Measurements from ENCODE around the gene DNAJB9. TPM values are rescaled to one million over a fixed set of nuclear protein-coding genes. Genes with fewer than 3 reads are reported as not detected.

DNAJB9 gene
- total and polyA plus RNA-seq, 7 donors = 25.5 to 55.0 (median 33.8) TPM

DNA sequence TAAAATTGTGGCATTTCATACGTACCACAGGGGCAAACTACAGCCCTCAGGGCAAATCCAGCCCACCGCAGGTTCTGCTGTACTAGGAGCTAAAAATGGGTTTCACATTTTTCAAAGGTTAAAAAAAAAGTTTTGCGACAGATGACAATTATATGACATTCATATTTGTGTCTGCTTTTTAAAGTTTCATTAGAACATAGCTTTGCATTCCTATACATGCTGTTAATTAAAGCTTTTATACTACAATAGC lies 43.0 kb upstream of the DNAJB9 start:
- no peak for ATAC-seq
- no peaks in the 10 kb centered on the region for H3K9me3 ChIP-seq
- peaks cover 2% of the 10 kb centered on the region in 2 donors for H3K36me3 ChIP-seq (ENCODE audit: insufficient read depth in 1 of 2, low read depth in 1 of 2)
- H3K27me3 ChIP-seq (ENCODE audit: insufficient read depth in 3 of 3, low read length in 2 of 3) = no peaks in the 10 kb centered on the region
- TF ChIP-seq, protein P1, sequence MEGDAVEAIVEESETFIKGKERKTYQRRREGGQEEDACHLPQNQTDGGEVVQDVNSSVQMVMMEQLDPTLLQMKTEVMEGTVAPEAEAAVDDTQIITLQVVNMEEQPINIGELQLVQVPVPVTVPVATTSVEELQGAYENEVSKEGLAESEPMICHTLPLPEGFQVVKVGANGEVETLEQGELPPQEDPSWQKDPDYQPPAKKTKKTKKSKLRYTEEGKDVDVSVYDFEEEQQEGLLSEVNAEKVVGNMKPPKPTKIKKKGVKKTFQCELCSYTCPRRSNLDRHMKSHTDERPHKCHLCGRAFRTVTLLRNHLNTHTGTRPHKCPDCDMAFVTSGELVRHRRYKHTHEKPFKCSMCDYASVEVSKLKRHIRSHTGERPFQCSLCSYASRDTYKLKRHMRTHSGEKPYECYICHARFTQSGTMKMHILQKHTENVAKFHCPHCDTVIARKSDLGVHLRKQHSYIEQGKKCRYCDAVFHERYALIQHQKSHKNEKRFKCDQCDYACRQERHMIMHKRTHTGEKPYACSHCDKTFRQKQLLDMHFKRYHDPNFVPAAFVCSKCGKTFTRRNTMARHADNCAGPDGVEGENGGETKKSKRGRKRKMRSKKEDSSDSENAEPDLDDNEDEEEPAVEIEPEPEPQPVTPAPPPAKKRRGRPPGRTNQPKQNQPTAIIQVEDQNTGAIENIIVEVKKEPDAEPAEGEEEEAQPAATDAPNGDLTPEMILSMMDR (IDR thresholded peaks at IDR 0.05) = no peak
- 4 to 17% (median 11%) methylated on average over 3 of the region's 3 CpGs for WGBS, 3 donors
- intact Hi-C loops (cut with DNase I) = loop anchor here (1.0 to 2.0 kb wide), 2 partner anchors 42 to 43 kb away; partner anchors contain the start of genes DNAJB9 (in 2 of the 2) and THAP5 (in 2 of the 2)
- H3K27ac ChIP-seq = peak overlapping the region; percentile 98
- peak overlapping the region; percentile 70 for H3K4me3 ChIP-seq
- no peak for DNase-seq
- peaks cover 30% of the 10 kb centered on the region for H3K4me1 ChIP-seq

DNA sequence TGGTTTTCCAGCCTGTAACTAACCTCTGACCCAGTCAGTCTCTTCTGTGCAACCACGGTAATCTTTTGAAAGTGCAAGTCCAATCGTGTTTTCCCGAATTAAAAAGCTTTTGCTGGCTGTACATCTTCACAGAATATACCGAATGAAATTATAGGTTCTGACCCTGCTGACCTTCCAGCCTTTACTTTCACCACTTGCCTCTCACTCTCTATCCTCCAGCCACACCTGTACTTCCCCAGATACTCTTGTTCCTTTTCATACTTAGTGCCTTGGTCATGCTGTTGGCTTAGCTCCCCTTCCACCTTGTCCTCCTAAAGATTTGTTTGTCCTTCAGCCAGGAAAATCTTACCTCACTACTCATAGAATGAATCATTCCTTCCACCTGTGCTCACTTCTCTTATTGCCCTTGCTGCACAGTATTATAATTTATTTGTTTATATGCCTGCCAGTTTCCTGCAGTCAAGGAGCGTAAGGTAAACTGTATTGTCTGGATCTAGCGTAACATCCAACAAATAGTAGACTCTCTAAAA lies 41.4 kb upstream of the DNAJB9 start:
- TF ChIP-seq, protein P1 (IDR thresholded peaks at IDR 0.05) = no peak
- peaks cover 19% of the 10 kb centered on the region for H3K4me1 ChIP-seq
- H3K9me3 ChIP-seq = no peaks in the 10 kb centered on the region
- no peak overlapping the region for H3K4me3 ChIP-seq
- no peak for ATAC-seq
- no peak overlapping the region for H3K27ac ChIP-seq
- H3K36me3 ChIP-seq (ENCODE audit: insufficient read depth in 1 of 2, low read depth in 1 of 2) = no peaks in the 10 kb centered on the region
- intact Hi-C loops (cut with DNase I) = no loop called here
- DNase-seq = no peak
- no peaks in the 10 kb centered on the region for H3K27me3 ChIP-seq (ENCODE audit: insufficient read depth in 3 of 3, low read length in 2 of 3)
- WGBS, 3 donors = 90 to 93% (median 90%) methylated on average over 6 of the region's 6 CpGs

DNA sequence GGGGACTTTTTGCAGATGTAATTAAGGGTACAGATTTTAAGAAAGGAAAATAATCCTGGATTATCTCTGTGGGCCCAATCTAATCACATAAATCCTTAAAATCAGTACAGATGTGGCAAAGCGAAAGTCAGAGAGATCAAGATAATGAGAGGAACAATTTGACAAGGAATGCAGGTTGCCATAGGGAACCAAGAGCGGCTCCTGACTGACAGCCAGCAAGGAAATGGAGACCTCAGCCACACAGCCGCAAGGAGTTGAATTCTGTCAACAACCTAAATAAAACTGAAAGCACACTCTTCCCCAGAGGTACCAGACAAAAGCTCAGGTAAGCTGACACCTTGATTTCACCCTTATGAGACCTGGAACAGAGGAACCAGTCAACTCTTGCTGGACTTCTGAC lies 40.3 kb upstream of the DNAJB9 start:
- TF ChIP-seq, protein P1 (IDR thresholded peaks at IDR 0.05) = no peak
- DNase-seq (no peak), ATAC-seq (no peak)
- Histone ChIP-seq H3K27ac (no peak overlapping the region), H3K27me3 (ENCODE audit: insufficient read depth in 3 of 3, low read length in 2 of 3) (no peaks in the 10 kb centered on the region), H3K4me3 (no peak overlapping the region), H3K4me1 (peaks cover 8% of the 10 kb centered on the region), H3K9me3 (no peaks in the 10 kb centered on the region), H3K36me3 (ENCODE audit: insufficient read depth in 1 of 2, low read depth in 1 of 2) (no peaks in the 10 kb centered on the region)
- WGBS, 3 donors = 78 to 83% (median 79%) methylated on average over 3 of the region's 3 CpGs
- intact Hi-C loops (cut with DNase I) = no loop called here

DNA sequence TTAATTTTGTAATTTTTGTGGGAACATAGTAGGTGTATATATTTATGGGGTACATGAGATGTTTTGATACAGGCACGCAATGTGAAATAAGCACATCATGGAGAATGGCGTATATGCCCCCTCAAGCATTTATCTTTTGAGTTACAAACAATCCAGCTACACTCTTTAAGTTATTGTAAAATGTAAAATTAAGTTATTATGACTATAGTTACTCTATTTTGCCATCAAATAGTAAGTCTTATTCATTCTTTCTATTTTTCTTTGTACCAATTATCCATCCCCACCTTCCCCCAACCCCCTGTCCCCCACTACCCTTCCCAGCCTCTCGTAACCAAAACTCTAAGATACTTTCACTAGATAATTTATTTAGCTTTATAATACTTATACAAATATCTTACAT lies 36.0 kb upstream of the DNAJB9 start:
- no peak overlapping the region for H3K27ac ChIP-seq
- no peak overlapping the region for H3K4me3 ChIP-seq
- ATAC-seq = no peak
- H3K9me3 ChIP-seq = no peaks in the 10 kb centered on the region
- TF ChIP-seq, protein P1 (IDR thresholded peaks at IDR 0.05) = no peak
- 97 to 99% (median 97%) methylated on average over 3 of the region's 3 CpGs for WGBS, 3 donors
- no peaks in the 10 kb centered on the region for H3K4me1 ChIP-seq
- intact Hi-C loops (cut with DNase I) = no loop called here
- no peaks in the 10 kb centered on the region for H3K27me3 ChIP-seq (ENCODE audit: insufficient read depth in 3 of 3, low read length in 2 of 3)
- no peak for DNase-seq
- H3K36me3 ChIP-seq (ENCODE audit: insufficient read depth in 1 of 2, low read depth in 1 of 2) = no peaks in the 10 kb centered on the region

DNA sequence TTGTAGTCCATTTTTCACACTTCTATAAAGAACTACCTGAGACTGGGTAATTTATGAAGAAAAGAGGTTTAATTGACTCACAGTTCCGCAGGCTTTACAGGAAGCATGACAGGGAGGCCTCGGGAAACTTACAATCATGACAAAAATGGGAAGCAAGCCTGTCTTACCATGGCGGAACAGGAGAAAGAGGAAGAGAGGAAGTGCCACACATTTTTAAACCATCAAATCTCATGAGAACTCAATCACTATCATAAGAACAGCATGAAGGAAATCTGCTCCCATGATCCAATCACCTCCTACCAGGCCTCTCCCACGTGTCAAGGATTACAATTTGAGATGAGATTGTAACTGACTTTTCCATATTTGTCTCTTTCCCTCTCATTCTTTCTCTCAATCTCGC lies 34.4 kb upstream of the DNAJB9 start:
- H3K27me3 ChIP-seq (ENCODE audit: insufficient read depth in 3 of 3, low read length in 2 of 3) = no peaks in the 10 kb centered on the region
- intact Hi-C loops (cut with DNase I) = no loop called here
- TF ChIP-seq, protein P1 (IDR thresholded peaks at IDR 0.05) = no peak
- H3K27ac ChIP-seq = no peak overlapping the region
- H3K9me3 ChIP-seq = no peaks in the 10 kb centered on the region
- no peaks in the 10 kb centered on the region for H3K4me1 ChIP-seq
- ATAC-seq (no peak), DNase-seq (no peak)
- no peaks in the 10 kb centered on the region for H3K36me3 ChIP-seq (ENCODE audit: insufficient read depth in 1 of 2, low read depth in 1 of 2)
- 51 to 70% (median 66%) methylated on average over 5 of the region's 5 CpGs for WGBS, 3 donors
- no peak overlapping the region for H3K4me3 ChIP-seq

Measured in psoas muscle (tissue), 8 donors.